Sigmoid colon (tissue), 7 donors: ENCODE data around the gene ATRX. TPM values are rescaled to one million over a fixed set of nuclear protein-coding genes. Genes with fewer than 3 reads are reported as not detected.
"Not testable (repeated sequence)": the region's sequence is repeated elsewhere in the genome, so short reads cannot be mapped to it uniquely, and the experiment has no call there.

Experiments
- DNase-seq: peaks from one replicate; pipeline ENCODE4 v3.0.0-alpha.2; 2019
- H3K27ac ChIP-seq, 4 donors: fragments of 200-600 bp; sonication (generic); one replicate each; pipeline ENCODE4 v1.5.1; 2016 to 2019; ENCODE audit warnings: mild to moderate bottlenecking in 1 of 4
- H3K27me3 ChIP-seq, 3 donors: fragments of 200-600 bp; sonication (generic); one replicate each; pipeline ENCODE4 v1.5.1; 2019; ENCODE audit warnings: mild to moderate bottlenecking in 1 of 3
- H3K36me3 ChIP-seq, 4 donors: fragments of 200-600 bp; sonication (generic); one replicate each; pipeline ENCODE4 v1.5.1; 2016 to 2019
- H3K4me1 ChIP-seq, 4 donors: fragments of 200-600 bp; sonication (generic); one replicate each; pipeline ENCODE4 v1.5.1; 2017 to 2019
- H3K4me3 ChIP-seq, 4 donors: fragments of 200-600 bp; sonication (generic); one replicate each; pipeline ENCODE4 v1.5.1; 2017 to 2019; ENCODE audit warnings: mild to moderate bottlenecking in 2 of 4, moderate library complexity in 1 of 4
- H3K9me3 ChIP-seq, 4 donors: fragments of 200-600 bp in 3 of 4; sonication (generic) in 3 of 4; one replicate each; pipeline versions ENCODE4 v1.5.1 to v1.6.1; 2013 to 2019
- EP300 ChIP-seq, 4 donors: sonication (generic); formaldehyde crosslinking; IDR thresholded peaks; one replicate each; pipeline ENCODE4 v1.6.1; 2017; ENCODE audit warnings: antibody characterized with exemption in 4 of 4
- POLR2A ChIP-seq, 2 donors: fragments of 450-650 bp; IDR thresholded peaks; one replicate each; pipeline ENCODE4 v1.6.1; 2016; ENCODE audit warnings: antibody characterized with exemption in 2 of 2, mild to moderate bottlenecking in 2 of 2, moderate library complexity in 2 of 2
- POLR2AphosphoS5 ChIP-seq, 4 donors: sonication (generic); formaldehyde crosslinking; IDR thresholded peaks; one replicate each; pipeline ENCODE4 v1.6.1; 2017; ENCODE audit warnings: antibody characterized with exemption in 4 of 4
- WGBS, 2 donors: extraction: QIAGEN DNeasy Blood & Tissue Kit; methylation state at CpG; one replicate each; pipeline ENCODE4 v1.1.7; 2013; 5-methylcytosine and 5-hydroxymethylcytosine counted together
- intact Hi-C: fragments of 100-400 bp; cut with DNase I; formaldehyde crosslinking; loops from one replicate; pipeline ENCODE4 v1.15.1; 2023
- polyA plus RNA-seq, 3 donors: library from polyadenylated mRNA; stranded (reverse); fragments of 200-250 nt; gene quantifications; one replicate each; pipeline ENCODE4 v1.2.3, GENCODE V29; 2013
- total RNA-seq, 4 donors: library from RNA; depleted of rRNA; stranded (reverse); fragments of >200 nt; gene quantifications; one replicate each; pipeline ENCODE4 v1.1.0, GENCODE V29; 2016
- TF ChIP-seq, protein P1 (sequence below), 4 experiments: fragments of 450-650 bp in 3 of 4; fragments of 200-600 bp in 1 of 4; IDR thresholded peaks; one replicate each; pipeline ENCODE4 v1.5.1; 2016 to 2019; ENCODE audit warnings: antibody characterized with exemption in 4 of 4, mild to moderate bottlenecking in 3 of 4, moderate library complexity in 2 of 4
- donor health status: healthy with polysubstance abuse.
- donor health status: Bipolar disorder and iron deficiency.
- donor health status: healthy.

The ATRX gene
- total and polyA plus RNA-seq, 7 donors: 4.6 to 142 (median 102) TPM

- intact Hi-C loops: no loop called here
- peaks cover 0 to 26% (median 4%) of the 10 kb centered on the region in 4 donors for H3K36me3 ChIP-seq
- WGBS, 2 donors: 67 to 84% methylated on average over 2 of the region's 2 CpGs
- no peaks in the 10 kb centered on the region for H3K9me3 ChIP-seq
- H3K4me3 ChIP-seq: no peak overlapping the region
- H3K27me3 ChIP-seq: no peaks in the 10 kb centered on the region
- no peak for DNase-seq
- H3K27ac ChIP-seq: no peak overlapping the region
- TF ChIP-seq POLR2AphosphoS5 (IDR thresholded peaks at IDR 0.05) (no peak), EP300 (IDR thresholded peaks at IDR 0.05) (no peak)
- H3K4me1 ChIP-seq: no peaks in the 10 kb centered on the region
Observed at GRCh38 chrX:77635373-77635772, 150.6 kb downstream of the ATRX start.

- Histone ChIP-seq H3K27ac (no peak overlapping the region), H3K4me3 (no peak overlapping the region), H3K36me3 (peaks cover 0 to 8% (median 3%) of the 10 kb centered on the region in 4 donors), H3K4me1 (no peaks in the 10 kb centered on the region), H3K27me3 (no peaks in the 10 kb centered on the region), H3K9me3 (no peaks in the 10 kb centered on the region)
- DNase-seq: no peak
- intact Hi-C loops: no loop called here
- WGBS, 2 donors: 95 to 100% methylated on average over 1 of the region's 1 CpG
- TF ChIP-seq EP300 (IDR thresholded peaks at IDR 0.05) (no peak), POLR2A (IDR thresholded peaks at IDR 0.05) (no peak), POLR2AphosphoS5 (IDR thresholded peaks at IDR 0.05) (no peak)
- TF ChIP-seq, protein P1, sequence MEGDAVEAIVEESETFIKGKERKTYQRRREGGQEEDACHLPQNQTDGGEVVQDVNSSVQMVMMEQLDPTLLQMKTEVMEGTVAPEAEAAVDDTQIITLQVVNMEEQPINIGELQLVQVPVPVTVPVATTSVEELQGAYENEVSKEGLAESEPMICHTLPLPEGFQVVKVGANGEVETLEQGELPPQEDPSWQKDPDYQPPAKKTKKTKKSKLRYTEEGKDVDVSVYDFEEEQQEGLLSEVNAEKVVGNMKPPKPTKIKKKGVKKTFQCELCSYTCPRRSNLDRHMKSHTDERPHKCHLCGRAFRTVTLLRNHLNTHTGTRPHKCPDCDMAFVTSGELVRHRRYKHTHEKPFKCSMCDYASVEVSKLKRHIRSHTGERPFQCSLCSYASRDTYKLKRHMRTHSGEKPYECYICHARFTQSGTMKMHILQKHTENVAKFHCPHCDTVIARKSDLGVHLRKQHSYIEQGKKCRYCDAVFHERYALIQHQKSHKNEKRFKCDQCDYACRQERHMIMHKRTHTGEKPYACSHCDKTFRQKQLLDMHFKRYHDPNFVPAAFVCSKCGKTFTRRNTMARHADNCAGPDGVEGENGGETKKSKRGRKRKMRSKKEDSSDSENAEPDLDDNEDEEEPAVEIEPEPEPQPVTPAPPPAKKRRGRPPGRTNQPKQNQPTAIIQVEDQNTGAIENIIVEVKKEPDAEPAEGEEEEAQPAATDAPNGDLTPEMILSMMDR (IDR thresholded peaks at IDR 0.05): no peak
Observed at GRCh38 chrX:77628294-77629025, 157.6 kb downstream of the ATRX start.

DNA sequence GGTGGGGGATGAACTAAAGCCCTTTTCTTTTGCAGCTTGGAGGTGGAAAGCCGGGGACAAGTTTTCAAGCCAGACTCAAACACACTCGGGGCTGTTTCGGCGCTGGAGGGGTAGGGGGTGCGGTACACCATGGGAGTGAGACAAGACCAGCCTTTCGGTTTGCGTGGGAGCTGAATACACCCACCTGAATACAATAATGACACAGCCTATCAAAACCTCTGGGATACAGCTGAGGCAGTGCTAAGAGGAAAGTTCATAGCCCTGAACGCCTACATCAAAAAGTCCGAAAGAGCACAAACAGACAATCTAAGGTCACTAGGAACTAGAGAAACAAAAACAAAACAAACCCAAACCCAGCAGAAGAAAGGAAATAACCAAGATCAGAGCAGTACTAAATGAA lies 163.3 kb downstream of the ATRX start:
- intact Hi-C loops: no loop called here
- WGBS, 2 donors: 75 to 94% methylated on average over 9 of the region's 9 CpGs
- TF ChIP-seq, protein P1 (IDR thresholded peaks at IDR 0.05): no peak
- TF ChIP-seq POLR2AphosphoS5 (IDR thresholded peaks at IDR 0.05) (no peak), POLR2A (IDR thresholded peaks at IDR 0.05) (no peak), EP300 (IDR thresholded peaks at IDR 0.05) (no peak)

GRCh38 chrX:77622233-77622632 lies 163.8 kb downstream of the ATRX start:
- 84 to 93% methylated on average over 3 of the region's 3 CpGs for whole genome bisulfite sequencing, 2 donors
- Histone ChIP-seq H3K4me3 (no peak overlapping the region), H3K27me3 (no peaks in the 10 kb centered on the region), H3K36me3 (no peaks in the 10 kb centered on the region), H3K27ac (no peak overlapping the region), H3K9me3 (no peaks in the 10 kb centered on the region), H3K4me1 (no peaks in the 10 kb centered on the region)
- TF ChIP-seq, protein P1 (IDR thresholded peaks at IDR 0.05): no peak
- no peak for TF ChIP-seq POLR2A (IDR thresholded peaks at IDR 0.05)
- TF ChIP-seq EP300 (IDR thresholded peaks at IDR 0.05): no peak
- no peak for TF ChIP-seq POLR2AphosphoS5 (IDR thresholded peaks at IDR 0.05)
- no peak for DNase-seq
- intact Hi-C loops: no loop called here

More for the DNA sequence above, 163.3 kb downstream of the ATRX start:
- Histone ChIP-seq H3K4me3 (no peak overlapping the region), H3K27me3 (no peaks in the 10 kb centered on the region), H3K9me3 (no peaks in the 10 kb centered on the region), H3K36me3 (no peaks in the 10 kb centered on the region), H3K27ac (no peak overlapping the region), H3K4me1 (no peaks in the 10 kb centered on the region)
- DNase-seq: no peak

GRCh38 chrX:77621453-77621852 lies 164.6 kb downstream of the ATRX start:
- H3K27me3 ChIP-seq, intact Hi-C loops, DNase-seq, H3K4me1 ChIP-seq, H3K27ac ChIP-seq, H3K4me3 ChIP-seq, H3K36me3 ChIP-seq, H3K9me3 ChIP-seq: not testable (repeated sequence)
- 71 to 89% methylated on average over 5 of the region's 5 CpGs for WGBS, 2 donors

- Histone ChIP-seq H3K27me3 (no peaks in the 10 kb centered on the region), H3K9me3 (no peaks in the 10 kb centered on the region), H3K27ac (no peak overlapping the region), H3K4me3 (no peak overlapping the region), H3K4me1 (no peaks in the 10 kb centered on the region), H3K36me3 (peaks cover 0 to 4% (median 0%) of the 10 kb centered on the region in 4 donors)
- 77 to 79% methylated on average over 1 of the region's 1 CpG for WGBS, 2 donors
- DNase-seq: no peak
- no peak for TF ChIP-seq POLR2A (IDR thresholded peaks at IDR 0.05)
- TF ChIP-seq, protein P1 (IDR thresholded peaks at IDR 0.05): no peak
- no peak for TF ChIP-seq EP300 (IDR thresholded peaks at IDR 0.05)
- no peak for TF ChIP-seq POLR2AphosphoS5 (IDR thresholded peaks at IDR 0.05)
- intact Hi-C loops: no loop called here
Observed at GRCh38 chrX:77617206-77617605, 168.8 kb downstream of the ATRX start.
